ENCODE data around the gene PILRB.

Gene PILRB

DNA sequence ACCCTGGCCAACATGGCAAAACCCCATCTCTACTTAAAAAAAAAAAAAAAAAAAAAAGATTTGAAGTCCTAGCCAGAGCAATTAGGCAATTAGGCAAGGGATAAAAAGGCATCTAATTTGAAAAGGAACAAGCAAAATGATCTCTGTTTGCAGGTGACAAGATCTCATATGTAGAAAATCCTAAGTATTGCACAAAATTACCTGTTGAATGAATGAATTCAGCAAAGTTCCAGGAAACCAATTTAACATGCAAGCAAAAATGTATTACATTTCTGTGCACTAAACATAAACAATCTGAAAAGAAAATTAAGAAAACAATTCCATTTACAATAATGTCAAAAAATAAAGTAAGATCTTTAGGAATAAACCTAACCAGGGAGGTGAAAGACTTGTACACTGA, 5.2 kb downstream of the PILRB start:
- TF ChIP-seq, protein P1, sequence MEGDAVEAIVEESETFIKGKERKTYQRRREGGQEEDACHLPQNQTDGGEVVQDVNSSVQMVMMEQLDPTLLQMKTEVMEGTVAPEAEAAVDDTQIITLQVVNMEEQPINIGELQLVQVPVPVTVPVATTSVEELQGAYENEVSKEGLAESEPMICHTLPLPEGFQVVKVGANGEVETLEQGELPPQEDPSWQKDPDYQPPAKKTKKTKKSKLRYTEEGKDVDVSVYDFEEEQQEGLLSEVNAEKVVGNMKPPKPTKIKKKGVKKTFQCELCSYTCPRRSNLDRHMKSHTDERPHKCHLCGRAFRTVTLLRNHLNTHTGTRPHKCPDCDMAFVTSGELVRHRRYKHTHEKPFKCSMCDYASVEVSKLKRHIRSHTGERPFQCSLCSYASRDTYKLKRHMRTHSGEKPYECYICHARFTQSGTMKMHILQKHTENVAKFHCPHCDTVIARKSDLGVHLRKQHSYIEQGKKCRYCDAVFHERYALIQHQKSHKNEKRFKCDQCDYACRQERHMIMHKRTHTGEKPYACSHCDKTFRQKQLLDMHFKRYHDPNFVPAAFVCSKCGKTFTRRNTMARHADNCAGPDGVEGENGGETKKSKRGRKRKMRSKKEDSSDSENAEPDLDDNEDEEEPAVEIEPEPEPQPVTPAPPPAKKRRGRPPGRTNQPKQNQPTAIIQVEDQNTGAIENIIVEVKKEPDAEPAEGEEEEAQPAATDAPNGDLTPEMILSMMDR (IDR thresholded peaks at IDR 0.05), result no peak

DNA sequence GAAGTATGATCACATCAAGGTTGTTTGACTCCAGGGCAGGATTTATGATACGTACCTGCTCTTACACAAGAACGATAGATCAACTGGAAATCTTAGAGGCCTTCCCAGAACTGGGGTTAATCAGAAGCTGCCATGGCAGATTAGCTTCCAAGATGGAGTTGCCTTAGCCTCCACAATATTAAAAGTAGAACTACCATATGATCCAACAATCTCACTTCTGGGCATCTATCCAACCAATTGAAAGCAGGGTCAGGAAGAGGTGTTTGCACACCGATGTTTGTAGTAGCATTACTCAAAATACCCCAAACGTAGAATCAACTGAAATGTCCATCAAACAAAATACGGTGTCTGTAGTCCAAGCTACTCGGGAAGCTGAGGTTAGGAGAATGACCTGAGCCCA, 6.6 kb downstream of the PILRB start:
- TF ChIP-seq, protein P1 (IDR thresholded peaks at IDR 0.05), result no peak

- TF ChIP-seq, protein P1 (IDR thresholded peaks at IDR 0.05), result no peak
Observed at GRCh38 chr7:100366411-100367250, 8.7 kb downstream of the PILRB start.

GRCh38 chr7:100367251-100367620, 9.3 kb downstream of the PILRB start:
- TF ChIP-seq, protein P1 (IDR thresholded peaks at IDR 0.05), result no peak

- TF ChIP-seq, protein P1 (IDR thresholded peaks at IDR 0.05), result no peak
Observed at GRCh38 chr7:100367676-100368613, 10.0 kb downstream of the PILRB start.

DNA sequence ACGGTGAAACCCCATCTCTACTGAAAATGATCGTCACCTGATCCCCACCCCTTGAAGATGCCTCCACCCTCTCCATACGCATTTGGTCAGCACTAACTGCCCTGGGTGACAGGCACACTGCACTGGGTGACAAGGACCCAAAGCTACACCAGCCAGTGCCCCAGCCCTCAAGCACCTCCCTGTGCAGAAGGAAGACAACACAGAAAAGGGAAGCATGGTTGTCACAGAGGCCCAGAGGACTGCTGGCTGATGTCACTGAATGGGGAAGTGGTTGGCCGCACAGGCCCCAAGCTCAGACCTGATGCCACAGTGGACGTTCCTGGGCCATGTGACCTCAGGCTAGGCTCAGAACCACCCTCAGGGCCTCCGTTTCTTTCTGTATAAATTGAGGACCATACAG, 11.2 kb downstream of the PILRB start:
- TF ChIP-seq, protein P1 (IDR thresholded peaks at IDR 0.05), result no peak

DNA sequence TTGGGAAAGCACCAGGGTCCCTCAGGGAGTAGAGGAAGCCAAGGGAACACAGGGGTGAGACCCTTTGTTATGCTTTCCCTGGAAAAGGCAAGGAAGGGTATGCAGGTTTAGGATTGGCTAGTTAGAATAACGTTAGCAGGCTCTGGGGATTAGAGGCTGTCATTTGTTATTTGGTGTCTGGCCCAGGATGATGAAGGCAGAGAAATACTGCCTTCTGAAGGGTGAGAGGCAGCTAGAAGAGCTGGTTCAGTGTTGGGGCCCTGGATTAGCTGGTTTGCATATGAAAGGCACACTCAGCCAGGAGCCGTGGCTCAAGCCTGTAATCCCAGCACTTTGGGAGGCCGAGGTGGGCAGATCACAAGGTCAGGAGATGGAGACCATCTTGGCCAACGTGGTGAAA, 12.4 kb downstream of the PILRB start:
- TF ChIP-seq, protein P1 (IDR thresholded peaks at IDR 0.05), result no peak
